Erythroblast (primary cell): ENCODE results near the gene PHRF1.
"Not testable (repeated sequence)": the region's sequence is repeated elsewhere in the genome, so short reads cannot be mapped to it uniquely, and the experiment has no call there.

Experiments used
- DNase-seq, 2 experiments: peaks; one replicate each; lab custom pipeline; 2025; lab: John Stamatoyannopoulos, UW
- GATA1 ChIP-seq: IDR thresholded peaks from 2 replicates; pipeline ENCODE4 v1.6.1; 2011; ENCODE audit warnings: low read depth, mild to moderate bottlenecking, control low read depth, low read length, moderate library complexity
- POLR2A ChIP-seq: IDR thresholded peaks from 2 replicates; pipeline ENCODE4 v1.6.1; 2011; ENCODE audit warnings: mild to moderate bottlenecking, low read length

Gene PHRF1

GRCh38 chr11:643366-643765 is 67.1 kb downstream of the PHRF1 start:
- TF ChIP-seq GATA1: no peak
- no peak for TF ChIP-seq POLR2A
- DNase-seq: no peak

- TF ChIP-seq GATA1 (no peak), POLR2A (no peak)
- DNase-seq: no peak
Measured at GRCh38 chr11:643849-644738, 67.8 kb downstream of the PHRF1 start.

GRCh38 chr11:645536-645935 is 69.3 kb downstream of the PHRF1 start:
- DNase-seq: no peak
- no peak for TF ChIP-seq GATA1
- TF ChIP-seq POLR2A: no peak

- no peak for DNase-seq
- TF ChIP-seq POLR2A: no peak
- TF ChIP-seq GATA1: no peak
Measured at GRCh38 chr11:646214-646613, 69.9 kb downstream of the PHRF1 start.

- DNase-seq: not testable (repeated sequence)
Measured at GRCh38 chr11:647672-648158, 71.4 kb downstream of the PHRF1 start.

- TF ChIP-seq POLR2A (no peak), GATA1 (no peak)
- no peak for DNase-seq
Measured at GRCh38 chr11:650482-650881, 74.2 kb downstream of the PHRF1 start.

- not testable (repeated sequence) for DNase-seq
Measured at GRCh38 chr11:653136-653535, 76.9 kb downstream of the PHRF1 start.

GRCh38 chr11:653837-654236 is 77.6 kb downstream of the PHRF1 start:
- no peak for TF ChIP-seq GATA1
- no peak for TF ChIP-seq POLR2A

GRCh38 chr11:654444-654843 is 78.2 kb downstream of the PHRF1 start:
- DNase-seq: not testable (repeated sequence)

More at GRCh38 chr11:653837-654236, 77.6 kb downstream of the PHRF1 start:
- no peak for DNase-seq

GRCh38 chr11:655036-655726 is 78.9 kb downstream of the PHRF1 start:
- TF ChIP-seq GATA1 (no peak), POLR2A (no peak)
- no peak for DNase-seq

GRCh38 chr11:656426-656825 is 80.2 kb downstream of the PHRF1 start:
- no peak for DNase-seq

GRCh38 chr11:656866-657265 is 80.6 kb downstream of the PHRF1 start:
- no peak for DNase-seq
- no peak for TF ChIP-seq GATA1
- TF ChIP-seq POLR2A: no peak

More at GRCh38 chr11:656426-656825, 80.2 kb downstream of the PHRF1 start:
- TF ChIP-seq GATA1: no peak
- TF ChIP-seq POLR2A: no peak

GRCh38 chr11:657691-658126 is 81.4 kb downstream of the PHRF1 start:
- no peak for DNase-seq
- TF ChIP-seq POLR2A (no peak), GATA1 (no peak)

- no peak for TF ChIP-seq GATA1
- no peak for TF ChIP-seq POLR2A
- no peak for DNase-seq
Measured at GRCh38 chr11:659532-660085, 83.3 kb downstream of the PHRF1 start.

GRCh38 chr11:660281-660680 is 84.0 kb downstream of the PHRF1 start:
- TF ChIP-seq GATA1 (no peak), POLR2A (no peak)
- no peak for DNase-seq
